H7 (cell line): Measurements from ENCODE around the gene OSBPL10. TPM values are rescaled to one million over a fixed set of nuclear protein-coding genes. Genes with fewer than 3 reads are reported as not detected.
"Not testable (repeated sequence)": the region's sequence is repeated elsewhere in the genome, so short reads cannot be mapped to it uniquely, and the experiment has no call there.

ENCODE experiments used
- DNase-seq: peaks from one replicate; pipeline ENCODE4 v3.0.0; 2012
- H3K27me3 ChIP-seq: 2 replicates; pipeline ENCODE4 v1.6.0; 2011; ENCODE audit warnings: mild to moderate bottlenecking, low read length; ENCODE audit not compliant: control insufficient read depth, insufficient read depth
- H3K36me3 ChIP-seq: replicated peaks from 2 replicates; pipeline ENCODE4 v1.5.1; 2011; ENCODE audit warnings: low read length; ENCODE audit not compliant: control insufficient read depth, insufficient read depth
- H3K4me3 ChIP-seq: 2 replicates; pipeline ENCODE4 v1.5.1; 2011; ENCODE audit warnings: low read depth, mild to moderate bottlenecking, control low read depth, low read length, moderate library complexity; ENCODE audit not compliant: insufficient read depth
- total RNA-seq: library from RNA; depleted of rRNA; stranded (reverse); fragments of >200 nt; shearing (Covaris generic); gene quantifications from 2 replicates; pipeline ENCODE4 v1.2.3, GENCODE V29; 2014

The OSBPL10 gene
- total RNA-seq, 1 experiment from 2014 or later: 29.9 TPM

DNA sequence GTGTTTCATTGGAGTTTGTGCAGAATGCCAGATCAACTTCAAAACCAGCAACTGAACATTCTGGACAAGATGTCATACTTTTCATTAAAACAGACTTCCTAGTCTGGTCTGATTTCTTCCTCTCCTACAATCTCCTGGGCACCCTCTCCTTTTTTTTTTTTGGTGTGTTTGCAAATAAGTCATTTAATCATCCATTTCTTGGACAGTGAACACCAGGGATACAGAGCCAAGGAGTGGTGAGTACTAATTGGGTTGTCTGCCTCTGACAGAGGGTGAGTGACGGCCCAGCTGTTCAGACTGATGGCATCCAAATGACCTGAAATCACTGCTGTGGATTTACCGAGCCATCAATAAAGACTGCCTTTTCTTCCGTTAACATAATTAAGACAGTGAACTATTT lies 290.3 kb downstream of the OSBPL10 start:
- Histone ChIP-seq H3K27me3 (no peaks in the 10 kb centered on the region), H3K36me3 (peaks cover 8% of the 10 kb centered on the region), H3K4me3 (no peak overlapping the region)
- no peak for DNase-seq

- DNase-seq, H3K27me3 ChIP-seq, H3K36me3 ChIP-seq, H3K4me3 ChIP-seq: not testable (repeated sequence)
Observed at GRCh38 chr3:31689523-31689922, 291.5 kb downstream of the OSBPL10 start.

GRCh38 chr3:31688984-31689383 lies 292.1 kb downstream of the OSBPL10 start:
- H3K4me3 ChIP-seq: no peak overlapping the region
- peaks cover 11% of the 10 kb centered on the region for H3K36me3 ChIP-seq
- DNase-seq: no peak
- H3K27me3 ChIP-seq: no peaks in the 10 kb centered on the region

GRCh38 chr3:31687020-31687802 lies 293.9 kb downstream of the OSBPL10 start:
- Histone ChIP-seq H3K27me3 (no peaks in the 10 kb centered on the region), H3K36me3 (peaks cover 19% of the 10 kb centered on the region), H3K4me3 (no peak overlapping the region)
- DNase-seq: no peak

- H3K4me3 ChIP-seq: no peak overlapping the region
- no peak for DNase-seq
- H3K27me3 ChIP-seq: no peaks in the 10 kb centered on the region
- H3K36me3 ChIP-seq: peaks cover 11% of the 10 kb centered on the region
Observed at GRCh38 chr3:31680072-31680870, 300.8 kb downstream of the OSBPL10 start.

- Histone ChIP-seq H3K27me3 (no peaks in the 10 kb centered on the region), H3K4me3 (no peak overlapping the region), H3K36me3 (peaks cover 2% of the 10 kb centered on the region)
- DNase-seq: no peak
Observed at GRCh38 chr3:31676556-31676955, 304.5 kb downstream of the OSBPL10 start.

GRCh38 chr3:31673950-31674349 lies 307.1 kb downstream of the OSBPL10 start:
- H3K36me3 ChIP-seq: peaks cover 13% of the 10 kb centered on the region
- H3K4me3 ChIP-seq: no peak overlapping the region
- DNase-seq: no peak
- no peaks in the 10 kb centered on the region for H3K27me3 ChIP-seq

DNA sequence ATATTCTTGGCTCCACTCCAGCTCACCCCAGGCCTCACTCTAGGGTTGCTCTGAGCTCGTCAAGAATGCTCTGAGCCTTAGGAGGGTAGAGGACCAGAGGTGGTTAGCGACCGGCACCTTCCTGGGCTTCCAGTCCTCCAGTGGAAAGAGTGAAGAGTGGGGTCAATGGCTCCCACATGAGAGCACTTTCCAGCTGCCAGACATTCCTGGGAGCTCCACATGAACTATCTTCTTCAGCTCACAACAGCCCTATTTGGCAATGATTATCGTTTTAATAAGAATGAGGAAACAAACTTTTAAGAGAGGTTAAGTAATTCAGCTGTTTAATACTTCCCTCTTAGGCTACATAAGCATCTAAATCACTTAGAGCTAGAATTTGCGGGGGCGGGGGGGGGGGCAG lies 309.1 kb downstream of the OSBPL10 start:
- H3K27me3 ChIP-seq: no peaks in the 10 kb centered on the region
- H3K4me3 ChIP-seq: no peak overlapping the region
- peaks cover 18% of the 10 kb centered on the region for H3K36me3 ChIP-seq
- no peak for DNase-seq

DNA sequence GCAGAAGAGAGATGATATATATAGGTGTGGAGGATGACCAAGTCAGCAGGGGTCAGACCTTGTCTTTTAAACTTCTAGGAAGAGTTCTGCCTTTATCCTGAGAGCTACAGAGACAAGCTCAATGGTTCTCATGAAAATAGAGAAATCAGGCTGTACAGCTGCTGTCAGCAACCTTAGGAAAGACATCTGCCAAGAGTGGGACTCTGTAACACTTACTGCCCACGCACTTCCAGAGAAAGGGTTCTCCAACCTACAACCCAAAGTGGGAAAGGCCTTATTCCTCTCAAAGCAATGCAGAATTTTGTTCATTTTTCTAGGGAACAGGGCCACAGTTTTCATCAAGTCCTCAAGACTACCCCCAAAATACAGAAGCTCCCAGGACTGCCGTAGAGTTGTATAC lies 309.6 kb downstream of the OSBPL10 start:
- Histone ChIP-seq H3K4me3 (no peak overlapping the region), H3K36me3 (peaks cover 18% of the 10 kb centered on the region), H3K27me3 (no peaks in the 10 kb centered on the region)
- no peak for DNase-seq

DNA sequence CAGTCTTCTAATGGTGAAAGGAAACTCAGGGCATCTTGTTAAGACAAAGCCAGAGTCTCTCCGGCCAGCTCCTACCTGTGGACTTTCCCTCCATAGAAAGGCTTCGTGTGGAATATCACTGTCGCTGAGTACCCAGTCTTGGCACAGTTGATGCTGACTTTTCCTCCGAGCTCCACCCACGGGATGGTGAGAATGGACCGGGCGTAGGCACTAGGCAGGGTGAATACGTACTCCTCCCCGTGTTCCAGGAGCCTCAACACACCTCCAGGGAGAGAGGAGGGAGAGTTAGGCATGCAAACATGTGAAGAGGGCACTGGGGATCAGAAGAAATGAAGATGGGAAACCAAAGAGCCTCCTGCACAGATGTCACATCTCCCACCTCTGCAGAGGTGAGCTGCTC lies 310.3 kb downstream of the OSBPL10 start:
- Histone ChIP-seq H3K4me3 (no peak overlapping the region), H3K36me3 (peaks cover 18% of the 10 kb centered on the region), H3K27me3 (no peaks in the 10 kb centered on the region)
- no peak for DNase-seq

- H3K27me3 ChIP-seq: no peaks in the 10 kb centered on the region
- peaks cover 18% of the 10 kb centered on the region for H3K36me3 ChIP-seq
- no peak for DNase-seq
- no peak overlapping the region for H3K4me3 ChIP-seq
Observed at GRCh38 chr3:31670136-31670535, 310.9 kb downstream of the OSBPL10 start.

GRCh38 chr3:31668242-31668641 lies 312.8 kb downstream of the OSBPL10 start:
- no peak for DNase-seq
- no peak overlapping the region for H3K4me3 ChIP-seq
- H3K36me3 ChIP-seq: peaks cover 18% of the 10 kb centered on the region
- H3K27me3 ChIP-seq: no peaks in the 10 kb centered on the region

- Histone ChIP-seq H3K4me3 (no peak overlapping the region), H3K27me3 (no peaks in the 10 kb centered on the region), H3K36me3 (peaks cover 16% of the 10 kb centered on the region)
- DNase-seq: no peak
Observed at GRCh38 chr3:31667582-31667981, 313.5 kb downstream of the OSBPL10 start.

DNA sequence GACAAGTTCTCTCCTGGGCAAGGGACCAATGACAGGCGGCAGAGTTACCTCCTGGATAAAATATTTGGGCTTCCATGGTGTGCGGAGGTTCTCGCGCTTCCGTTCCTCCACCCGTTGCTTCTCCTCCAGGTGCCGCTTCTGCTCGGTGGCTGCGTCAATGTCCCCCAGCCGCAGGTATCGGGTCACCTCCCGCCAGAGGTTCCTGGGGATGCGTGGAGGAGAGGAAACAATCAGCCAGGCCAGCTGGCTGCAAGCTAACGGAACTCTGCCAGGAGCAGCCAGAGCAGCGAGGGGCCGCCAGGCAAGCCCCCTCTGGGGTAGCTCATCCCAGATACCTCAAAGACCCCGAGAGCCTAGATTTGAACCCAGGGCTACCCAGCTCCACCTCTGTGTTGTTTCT lies 317.0 kb downstream of the OSBPL10 start:
- H3K36me3 ChIP-seq: peaks cover 15% of the 10 kb centered on the region
- DNase-seq: no peak
- H3K4me3 ChIP-seq: no peak overlapping the region
- no peaks in the 10 kb centered on the region for H3K27me3 ChIP-seq

GRCh38 chr3:31661993-31662670 lies 318.9 kb downstream of the OSBPL10 start:
- H3K27me3 ChIP-seq: no peaks in the 10 kb centered on the region
- H3K36me3 ChIP-seq: peaks cover 10% of the 10 kb centered on the region
- DNase-seq: no peak
- no peak overlapping the region for H3K4me3 ChIP-seq
